PC-3 (cell line): ENCODE results near the gene SNRPA.

Source experiments
- CTCF ChIP-seq: fragments of 300-600 bp; sonication (generic); conservative IDR thresholded peaks from 2 replicates; pipeline ENCODE4 v1.5.1; 2017; ENCODE audit warnings: antibody characterized with exemption, low read depth, mild to moderate bottlenecking, low read length
- EZH2 ChIP-seq: fragments of 300-600 bp; sonication (generic); IDR thresholded peaks from one replicate; pipeline ENCODE4 v1.6.1; 2017; ENCODE audit warnings: antibody characterized with exemption, mild to moderate bottlenecking, low read length; ENCODE audit not compliant: unreplicated experiment
- EZH2phosphoT487 ChIP-seq: fragments of 300-600 bp; sonication (generic); IDR thresholded peaks from 2 replicates; pipeline ENCODE4 v1.6.1; 2018; ENCODE audit warnings: mild to moderate bottlenecking, antibody characterized with exemption, low read length, borderline replicate concordance

- no peak for TF ChIP-seq EZH2
- TF ChIP-seq CTCF = no peak
- no peak for TF ChIP-seq EZH2phosphoT487
These were observed 737 bp upstream of the SNRPA start, which contains the start of gene ACTMAP for GRCh38 chr19:40750058-40750873.
